HG02973 (cell line): Measurements from ENCODE around the gene HSF2BP.
"Not testable (repeated sequence)": the region's sequence is repeated elsewhere in the genome, so short reads cannot be mapped to it uniquely, and the experiment has no call there.

Source experiments
- ATAC-seq: cut with Tn5 transposase; IDR thresholded peaks from one replicate; pipeline ENCODE4 v1.9.1; 2021; ENCODE audit warnings: moderate library complexity; ENCODE audit not compliant: unreplicated experiment

HSF2BP gene

DNA sequence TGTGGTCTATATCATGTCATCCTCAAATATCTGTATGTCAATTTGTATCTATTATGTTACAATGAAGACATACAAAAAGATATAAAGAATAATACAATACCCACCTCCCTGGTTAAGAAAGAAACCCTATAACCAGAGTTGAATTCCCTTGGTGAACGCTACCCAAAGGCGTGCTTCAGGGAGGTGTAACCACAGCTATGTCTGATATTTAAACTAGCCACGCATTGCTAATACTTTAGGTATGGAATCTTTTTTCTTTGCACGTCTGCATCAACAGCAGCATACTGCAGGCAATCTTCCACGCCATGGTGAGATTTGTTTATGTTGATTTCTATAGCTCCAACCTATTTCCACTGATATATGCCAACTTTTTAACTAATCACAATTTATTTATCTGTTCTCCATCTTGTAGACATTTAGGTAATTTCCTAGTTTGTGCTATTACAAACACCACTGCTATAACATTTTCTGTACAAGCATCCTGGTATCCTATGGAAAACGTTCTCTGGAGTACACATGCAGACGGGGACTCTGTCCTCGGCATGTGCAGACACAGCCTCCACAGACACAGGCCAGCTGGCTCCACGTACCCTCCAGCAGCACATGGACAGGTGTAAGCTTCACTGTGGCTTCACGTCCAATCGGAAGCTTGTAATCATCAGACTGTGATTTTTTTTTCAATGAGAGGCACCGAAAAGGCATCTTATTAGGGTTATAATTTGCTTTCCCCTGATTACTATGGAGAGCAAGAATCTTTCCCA is 58.5 kb downstream of the HSF2BP start:
- ATAC-seq, result no peak

DNA sequence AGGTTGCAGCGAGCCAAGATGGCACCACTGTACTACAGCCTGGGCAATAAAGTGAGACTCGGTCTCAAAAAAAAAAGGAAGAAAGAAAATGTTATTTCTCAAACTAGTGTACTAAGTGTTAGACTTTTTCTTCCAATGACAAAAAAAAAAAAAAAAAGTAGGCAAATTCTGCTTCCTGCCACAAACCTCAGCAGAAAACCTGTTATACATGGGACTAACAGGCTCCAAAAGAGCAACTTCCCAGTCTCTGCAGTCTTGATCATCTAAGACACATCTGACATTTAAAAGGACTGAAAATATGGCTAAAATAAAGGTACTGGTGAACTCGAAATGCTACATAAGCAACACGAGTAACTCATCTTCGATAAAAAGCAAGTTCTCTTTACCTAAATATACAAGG is 59.6 kb downstream of the HSF2BP start:
- ATAC-seq, result no peak

- ATAC-seq, result no peak
Measured at GRCh38 chr21:43598416-43599120, 60.7 kb downstream of the HSF2BP start.

DNA sequence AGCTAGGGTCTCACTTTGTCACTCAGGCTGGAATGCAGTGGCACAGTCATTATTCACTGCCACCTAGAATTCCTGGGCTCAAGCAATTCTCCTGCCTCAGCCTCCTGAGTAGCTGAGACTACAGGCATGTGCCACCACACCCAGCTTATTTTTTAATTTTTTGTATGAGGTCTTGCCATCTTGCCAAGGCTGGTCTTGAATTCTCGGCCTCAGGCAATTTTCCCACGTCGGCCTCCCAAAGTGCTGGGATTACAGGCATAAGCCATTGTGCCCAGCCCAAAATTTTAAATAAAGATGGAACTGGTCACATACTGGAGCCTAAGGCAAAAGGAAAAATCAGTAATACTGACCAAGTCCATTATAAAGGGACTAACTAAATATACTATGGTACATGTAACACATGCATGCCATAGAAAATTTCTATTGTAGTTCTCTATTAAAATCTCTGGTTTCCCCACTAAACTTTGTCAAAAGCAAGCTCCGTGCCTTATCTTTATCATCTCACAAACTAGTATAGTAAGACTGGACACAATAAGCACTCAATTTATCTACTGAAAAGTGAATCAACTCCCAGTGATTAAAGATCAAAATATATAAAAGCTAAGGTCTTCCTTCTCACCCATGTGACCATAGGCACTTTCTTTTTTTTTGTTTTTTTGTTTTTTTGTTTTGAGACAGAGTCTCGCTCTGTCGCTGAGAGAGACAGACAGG is 61.6 kb downstream of the HSF2BP start:
- ATAC-seq, result no peak

DNA sequence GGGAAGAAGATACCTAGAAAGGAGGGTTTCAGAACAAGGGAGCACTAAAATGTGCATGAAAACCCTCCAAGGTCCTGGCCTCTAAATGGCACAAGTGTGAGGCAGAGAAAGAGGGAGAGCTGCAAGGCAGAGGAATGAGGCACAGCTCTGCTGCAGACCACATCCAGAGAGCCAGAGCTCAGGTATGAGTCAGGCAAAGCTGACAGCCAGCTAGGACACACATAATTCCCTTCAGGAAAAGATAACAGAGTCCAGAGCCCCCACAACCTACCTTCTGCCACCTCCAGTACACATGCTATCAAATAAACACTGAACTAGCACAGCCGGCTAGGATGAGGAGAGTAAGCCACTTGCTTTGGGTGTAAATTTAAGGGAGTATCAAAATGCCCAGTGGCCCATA is 62.2 kb downstream of the HSF2BP start:
- ATAC-seq, result no peak

DNA sequence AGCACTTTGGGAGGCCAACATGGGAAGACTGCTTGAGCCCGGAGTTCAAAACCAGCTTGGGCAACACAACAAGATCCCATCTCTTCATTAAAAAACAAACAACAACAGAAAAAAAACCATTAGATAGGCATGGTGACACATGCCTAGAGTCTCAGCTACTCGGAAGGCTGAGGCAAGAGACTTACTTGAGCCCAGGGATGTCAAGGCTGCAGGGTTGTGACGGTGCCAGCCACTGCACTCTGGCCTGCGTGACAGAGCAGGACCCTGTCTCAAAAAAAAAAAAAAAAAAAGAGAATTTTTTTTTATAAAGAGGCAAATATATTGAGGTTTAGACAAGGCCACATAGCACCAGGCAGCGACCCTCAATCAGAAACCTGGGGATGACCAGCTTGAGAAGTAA is 62.7 kb downstream of the HSF2BP start:
- no peak for ATAC-seq

GRCh38 chr21:43595769-43596168 is 63.5 kb downstream of the HSF2BP start:
- ATAC-seq, result not testable (repeated sequence)

GRCh38 chr21:43593078-43593477 is 66.2 kb downstream of the HSF2BP start:
- ATAC-seq, result no peak

GRCh38 chr21:43591571-43591970 is 67.7 kb downstream of the HSF2BP start:
- ATAC-seq, result no peak

- no peak for ATAC-seq
Measured at GRCh38 chr21:43590194-43590593, 69.1 kb downstream of the HSF2BP start.

GRCh38 chr21:43588957-43589356 is 70.3 kb downstream of the HSF2BP start:
- ATAC-seq, result no peak

DNA sequence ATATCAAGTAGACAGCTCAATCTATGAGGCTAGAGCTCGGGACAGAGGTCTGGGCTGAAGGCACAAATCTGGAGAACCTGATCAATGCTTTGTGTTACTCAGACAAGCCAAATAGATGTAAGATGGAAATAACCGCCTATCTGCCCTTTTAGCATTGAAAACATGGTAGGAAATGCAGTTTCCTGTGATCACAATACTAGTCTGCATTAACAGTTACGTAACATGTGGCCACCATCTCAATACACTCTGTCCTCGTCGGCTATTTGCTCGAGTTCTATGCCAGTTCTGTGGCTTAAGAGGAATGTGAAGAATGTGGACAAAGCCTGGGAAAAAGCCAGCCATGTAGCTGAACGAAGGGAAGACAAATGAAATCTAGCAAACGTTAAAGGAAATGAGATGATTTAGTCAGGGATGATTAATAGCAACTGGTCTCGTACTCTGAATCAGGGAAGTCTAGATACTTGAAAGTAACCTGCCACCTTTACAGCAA is 73.3 kb downstream of the HSF2BP start:
- ATAC-seq, result no peak

DNA sequence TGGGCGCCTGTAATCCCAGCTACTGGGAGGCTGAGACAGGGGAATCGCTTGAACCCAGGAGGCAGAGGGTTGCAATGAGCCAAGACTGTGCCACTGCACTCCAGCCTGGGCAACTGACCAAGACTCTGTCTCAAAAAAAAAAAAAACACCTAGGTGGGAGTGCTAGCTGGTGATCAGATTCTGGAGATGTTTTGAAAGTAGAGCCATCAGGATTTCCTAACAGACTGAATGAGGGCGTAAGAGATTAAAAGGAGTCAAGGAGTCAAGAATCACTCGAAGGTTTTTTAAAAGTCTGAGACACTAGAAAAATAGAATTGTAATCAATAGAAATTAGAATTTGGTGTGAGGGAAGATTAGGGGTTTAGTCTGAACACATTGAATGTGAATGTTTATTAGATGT is 73.8 kb downstream of the HSF2BP start:
- no peak for ATAC-seq

GRCh38 chr21:43581453-43581852 is 77.8 kb downstream of the HSF2BP start:
- no peak for ATAC-seq

- no peak for ATAC-seq
Measured at GRCh38 chr21:43578677-43579303, 80.5 kb downstream of the HSF2BP start.

DNA sequence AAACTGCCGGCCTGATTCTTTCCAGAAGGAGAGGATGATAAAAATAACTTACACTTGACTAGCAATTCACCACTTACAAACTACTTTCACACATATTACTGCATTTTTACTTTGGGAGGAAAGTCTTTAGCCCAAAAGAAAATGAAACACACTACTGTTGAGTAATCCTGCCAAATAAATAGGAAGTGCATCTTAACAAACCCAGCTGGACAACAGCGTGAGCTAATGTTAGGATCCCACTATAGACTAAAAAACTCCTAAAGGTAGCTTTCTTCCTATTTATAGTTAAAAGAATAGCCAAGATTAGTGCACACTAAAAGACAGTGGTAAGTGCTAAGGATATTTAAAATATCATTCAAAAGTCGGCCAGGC is 83.8 kb downstream of the HSF2BP start:
- ATAC-seq, result no peak

DNA sequence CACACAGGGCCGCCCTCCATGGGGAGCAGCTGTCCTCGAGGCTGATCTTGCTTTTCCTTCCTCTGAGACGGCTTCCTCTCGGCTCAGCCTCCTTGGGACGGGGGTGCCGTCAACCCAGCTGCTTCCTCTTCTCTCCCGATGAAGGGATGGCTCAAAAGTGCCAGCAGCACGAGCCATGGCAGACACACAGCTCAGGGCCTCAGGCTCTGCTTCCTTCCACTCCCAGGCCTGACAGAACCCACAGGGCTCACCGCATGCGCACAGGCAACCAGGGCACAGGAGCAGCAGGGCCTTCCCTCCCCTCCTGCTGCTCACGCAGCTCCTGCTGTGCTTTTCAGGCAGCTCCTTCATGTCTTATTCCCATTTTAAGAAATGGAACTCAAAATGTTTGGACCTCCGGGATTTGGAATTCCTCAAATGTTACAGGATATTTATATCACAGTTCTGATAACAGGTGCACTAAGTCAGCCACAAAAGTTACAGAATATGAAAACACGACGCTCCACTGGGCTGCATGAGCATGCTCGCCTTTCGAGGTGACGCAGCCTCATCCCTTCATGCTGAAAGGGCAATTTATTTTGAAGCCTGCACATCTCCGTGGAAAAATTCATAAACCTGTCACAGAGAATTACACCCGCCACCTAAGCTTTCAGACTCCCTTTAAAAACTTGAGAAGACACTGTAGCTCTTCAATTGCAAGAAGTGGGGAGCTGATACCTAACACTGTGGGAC is 84.4 kb downstream of the HSF2BP start:
- no peak for ATAC-seq

DNA sequence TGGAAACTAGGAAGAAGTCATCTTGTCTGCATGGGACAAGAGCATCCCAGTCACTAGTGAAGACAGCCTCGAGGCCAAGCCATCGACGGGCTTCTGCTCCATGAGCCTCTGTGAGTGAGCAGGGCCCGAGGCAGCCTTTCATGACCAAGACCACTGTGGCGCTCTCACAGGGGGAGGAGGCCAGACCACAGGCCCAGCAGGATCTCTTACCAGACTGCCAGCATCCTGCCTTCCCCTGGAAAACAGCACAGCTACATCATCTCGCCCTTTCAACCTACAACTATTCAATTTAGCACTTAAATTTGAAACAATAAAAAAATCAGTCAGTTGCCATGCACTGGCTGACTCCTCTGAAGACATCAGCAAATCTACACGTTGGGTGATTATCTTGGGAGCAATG is 85.4 kb downstream of the HSF2BP start:
- ATAC-seq, result no peak

DNA sequence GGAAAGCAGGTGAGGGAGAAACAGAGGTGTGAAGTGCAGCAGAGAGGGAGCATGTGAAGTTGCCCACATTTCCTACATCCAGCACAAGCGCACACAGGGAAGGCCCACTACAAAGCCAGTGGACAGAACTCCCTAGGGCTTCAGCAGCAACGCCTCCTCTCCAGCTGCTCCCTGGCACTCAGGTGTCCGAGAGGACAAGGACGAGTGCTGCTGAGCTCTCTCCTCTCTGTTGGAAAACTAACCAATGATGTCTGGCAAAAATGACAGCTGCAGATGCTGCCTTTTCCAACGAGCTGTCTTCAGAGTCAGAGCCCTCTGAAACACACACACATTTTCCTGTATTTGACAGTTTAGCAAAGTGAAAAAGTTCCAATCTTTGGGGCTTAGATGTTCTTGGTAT is 86.8 kb downstream of the HSF2BP start:
- ATAC-seq, result no peak

GRCh38 chr21:43571976-43572375 is 87.3 kb downstream of the HSF2BP start:
- ATAC-seq, result no peak

GRCh38 chr21:43570195-43570594 is 89.1 kb downstream of the HSF2BP start:
- ATAC-seq, result not testable (repeated sequence)
